Measurements from ENCODE around the gene TMEM52. TPM values are rescaled to one million over a fixed set of nuclear protein-coding genes. Genes with fewer than 3 reads are reported as not detected.

TMEM52 gene
- total and polyA plus RNA-seq, 2 of the 13 experiments (the other 11 are each of a cell fraction or from before 2014, with no cell fraction given): 13.2 to 18.7 TPM

DNA sequence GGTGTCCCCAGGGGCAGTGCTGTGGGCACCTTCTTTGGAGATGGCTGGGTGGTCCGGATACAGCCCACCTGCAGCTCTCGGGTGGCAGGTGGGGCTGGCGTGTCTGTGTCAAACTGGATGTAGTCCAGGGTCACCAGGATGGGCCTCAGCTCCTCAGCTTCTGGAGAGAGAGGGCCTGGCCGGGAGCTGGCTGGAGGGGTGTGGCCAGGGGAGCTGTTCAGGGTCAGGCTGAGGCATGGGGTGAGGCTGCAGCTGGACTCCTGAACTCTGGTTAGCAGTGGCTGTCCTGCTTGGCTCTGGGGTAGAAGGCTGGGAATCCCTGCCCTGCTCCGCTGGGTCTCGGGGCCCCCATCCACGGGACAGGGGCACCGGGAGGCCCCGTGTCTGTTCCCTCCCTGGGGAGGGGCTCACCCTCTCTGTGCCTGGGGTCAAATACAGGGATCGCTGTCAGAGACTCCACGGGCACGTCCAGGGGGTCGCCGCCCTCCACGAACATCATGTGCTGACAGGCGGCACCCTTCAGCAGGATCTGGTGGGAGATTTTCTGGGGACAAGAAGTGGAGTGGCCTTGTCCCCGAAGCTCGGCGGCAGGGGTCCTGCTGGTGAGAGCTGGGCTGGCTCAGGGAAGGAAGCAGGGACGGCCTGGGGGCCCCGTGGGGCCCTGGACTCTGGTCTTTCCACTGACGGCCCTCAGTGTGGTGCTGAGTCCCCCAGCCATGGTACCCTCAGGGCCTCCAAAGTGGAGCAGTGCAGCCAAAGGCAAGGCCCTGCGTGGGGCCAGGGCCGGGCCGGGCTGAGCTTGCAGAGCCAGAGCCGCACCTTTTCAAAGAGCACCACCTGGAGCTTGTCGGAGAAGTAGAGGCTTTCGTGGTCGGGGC lies 4.1 kb upstream of the TMEM52 start (continued):
- TF ChIP-seq, protein P1, sequence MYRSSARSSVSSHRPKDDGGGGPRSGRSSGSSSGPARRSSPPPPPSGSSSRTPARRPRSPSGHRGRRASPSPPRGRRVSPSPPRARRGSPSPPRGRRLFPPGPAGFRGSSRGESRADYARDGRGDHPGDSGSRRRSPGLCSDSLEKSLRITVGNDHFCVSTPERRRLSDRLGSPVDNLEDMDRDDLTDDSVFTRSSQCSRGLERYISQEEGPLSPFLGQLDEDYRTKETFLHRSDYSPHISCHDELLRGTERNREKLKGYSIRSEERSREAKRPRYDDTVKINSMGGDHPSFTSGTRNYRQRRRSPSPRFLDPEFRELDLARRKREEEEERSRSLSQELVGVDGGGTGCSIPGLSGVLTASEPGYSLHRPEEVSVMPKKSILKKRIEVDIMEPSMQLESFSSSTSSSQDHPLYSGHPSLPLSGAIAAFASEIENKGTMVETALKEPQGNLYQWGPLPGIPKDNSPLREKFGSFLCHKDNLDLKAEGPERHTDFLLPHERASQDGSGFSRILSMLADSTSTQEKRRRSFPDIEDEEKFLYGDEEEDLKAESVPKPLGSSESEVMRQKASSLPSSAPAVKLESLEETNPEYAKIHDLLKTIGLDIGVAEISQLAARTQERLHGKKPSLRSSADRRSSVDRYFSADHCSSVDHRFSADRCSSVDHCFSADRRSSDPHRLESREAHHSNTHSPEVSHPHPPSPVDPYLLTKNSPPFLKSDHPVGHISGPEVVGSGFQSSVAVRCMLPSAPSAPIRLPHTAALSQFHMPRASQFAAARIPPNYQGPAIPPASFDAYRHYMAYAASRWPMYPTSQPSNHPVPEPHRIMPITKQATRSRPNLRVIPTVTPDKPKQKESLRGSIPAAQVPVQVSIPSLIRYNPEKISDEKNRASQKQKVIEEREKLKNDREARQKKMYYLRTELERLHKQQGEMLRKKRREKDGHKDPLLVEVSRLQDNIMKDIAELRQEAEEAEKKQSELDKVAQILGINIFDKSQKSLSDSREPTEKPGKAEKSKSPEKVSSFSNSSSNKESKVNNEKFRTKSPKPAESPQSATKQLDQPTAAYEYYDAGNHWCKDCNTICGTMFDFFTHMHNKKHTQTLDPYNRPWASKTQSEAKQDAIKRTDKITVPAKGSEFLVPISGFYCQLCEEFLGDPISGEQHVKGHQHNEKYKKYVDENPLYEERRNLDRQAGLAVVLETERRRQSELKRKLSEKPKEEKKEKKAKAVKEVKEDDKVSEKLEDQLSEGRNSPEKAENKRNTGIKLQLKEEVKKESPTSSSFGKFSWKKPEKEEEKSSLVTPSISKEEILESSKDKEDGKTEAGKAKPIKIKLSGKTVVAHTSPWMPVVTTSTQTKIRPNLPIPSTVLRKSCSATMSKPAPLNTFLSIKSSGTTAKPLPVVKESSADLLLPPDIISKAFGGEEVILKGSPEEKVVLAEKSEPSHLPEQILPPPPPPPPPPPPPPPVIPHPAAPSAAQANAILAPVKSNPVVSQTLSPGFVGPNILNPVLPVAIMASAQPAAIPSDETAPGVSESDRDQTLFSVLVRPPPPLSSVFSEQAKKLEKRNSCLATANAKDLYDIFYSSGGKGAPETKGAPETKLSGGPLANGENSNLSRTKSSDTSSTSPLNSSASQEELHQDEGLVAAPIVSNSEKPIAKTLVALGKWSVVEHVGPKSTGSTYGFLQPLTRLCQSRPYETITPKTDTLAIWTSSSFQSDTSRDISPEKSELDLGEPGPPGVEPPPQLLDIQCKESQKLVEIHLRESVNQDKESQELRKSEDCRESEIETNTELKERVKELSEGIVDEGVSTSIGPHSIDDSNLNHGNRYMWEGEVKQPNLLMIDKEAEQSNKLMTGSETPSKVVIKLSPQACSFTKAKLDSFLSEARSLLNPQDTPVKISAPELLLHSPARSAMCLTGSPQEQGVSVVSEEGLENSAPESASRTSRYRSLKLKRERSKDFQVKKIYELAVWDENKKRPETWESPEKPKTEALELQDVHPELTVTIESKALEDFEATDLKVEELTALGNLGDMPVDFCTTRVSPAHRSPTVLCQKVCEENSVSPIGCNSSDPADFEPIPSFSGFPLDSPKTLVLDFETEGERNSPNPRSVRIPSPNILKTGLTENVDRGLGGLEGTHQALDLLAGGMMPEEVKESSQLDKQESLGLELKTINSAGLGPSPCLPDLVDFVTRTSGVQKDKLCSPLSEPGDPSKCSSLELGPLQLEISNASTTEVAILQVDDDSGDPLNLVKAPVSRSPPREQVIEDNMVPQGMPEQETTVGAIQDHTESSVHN (CRISPR knock-in tag; IDR thresholded peaks at IDR 0.05): no peak
- TF ChIP-seq ZMYM2 (CRISPR knock-in tag; IDR thresholded peaks at IDR 0.05) (no peak), ZNF569 (CRISPR knock-in tag; IDR thresholded peaks at IDR 0.05; ENCODE audit: borderline replicate concordance) (no peak; the same call in 1 of the 2 replicates), CBX1 (IDR thresholded peaks at IDR 0.05; ENCODE audit: low read depth) (no peak), TAF1 (CRISPR knock-in tag; IDR thresholded peaks at IDR 0.05) (peak; percentile 69), NCOA1 (CRISPR knock-in tag; IDR thresholded peaks at IDR 0.05) (no peak), ZSCAN9 (CRISPR knock-in tag; IDR thresholded peaks at IDR 0.05; ENCODE audit: borderline replicate concordance) (no peak), NR2C2 (CRISPR knock-in tag; IDR thresholded peaks at IDR 0.05; ENCODE audit: borderline replicate concordance) (peak; percentile 68; the same call in 1 of the 2 replicates), ZNF773 (CRISPR knock-in tag; IDR thresholded peaks at IDR 0.05; ENCODE audit: borderline replicate concordance) (0 out of 2 replicates have a peak, but pooled peaks have one; percentile 4), HDAC6 (IDR thresholded peaks at IDR 0.05; ENCODE audit: low read depth, low read length) (no peak), ZNF281 (CRISPR knock-in tag; IDR thresholded peaks at IDR 0.05; ENCODE audit: borderline replicate concordance) (peak; percentile 7; the same call in 1 of the 2 replicates), KLF9 (CRISPR knock-in tag; IDR thresholded peaks at IDR 0.05; ENCODE audit: low read depth) (no peak)
- TF ChIP-seq, protein P2, sequence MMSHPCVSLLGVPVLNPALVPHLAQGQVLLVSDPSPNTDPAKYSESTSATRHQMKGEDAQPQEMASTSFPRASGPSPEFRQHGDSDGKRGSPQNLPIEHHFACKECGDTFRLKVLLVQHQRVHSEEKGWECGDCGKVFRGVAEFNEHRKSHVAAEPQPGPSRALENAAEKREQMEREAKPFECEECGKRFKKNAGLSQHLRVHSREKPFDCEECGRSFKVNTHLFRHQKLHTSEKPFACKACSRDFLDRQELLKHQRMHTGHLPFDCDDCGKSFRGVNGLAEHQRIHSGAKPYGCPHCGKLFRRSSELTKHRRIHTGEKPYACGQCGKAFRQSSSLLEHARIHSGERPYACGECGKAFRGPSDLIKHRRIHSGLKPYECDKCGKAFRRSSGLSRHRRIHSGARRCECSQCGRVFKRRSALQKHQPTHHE (CRISPR knock-in tag; IDR thresholded peaks at IDR 0.05; ENCODE audit: borderline replicate concordance): 0 out of 2 replicates have a peak, but pooled peaks have one; percentile 56
- TF ChIP-seq, protein P3, sequence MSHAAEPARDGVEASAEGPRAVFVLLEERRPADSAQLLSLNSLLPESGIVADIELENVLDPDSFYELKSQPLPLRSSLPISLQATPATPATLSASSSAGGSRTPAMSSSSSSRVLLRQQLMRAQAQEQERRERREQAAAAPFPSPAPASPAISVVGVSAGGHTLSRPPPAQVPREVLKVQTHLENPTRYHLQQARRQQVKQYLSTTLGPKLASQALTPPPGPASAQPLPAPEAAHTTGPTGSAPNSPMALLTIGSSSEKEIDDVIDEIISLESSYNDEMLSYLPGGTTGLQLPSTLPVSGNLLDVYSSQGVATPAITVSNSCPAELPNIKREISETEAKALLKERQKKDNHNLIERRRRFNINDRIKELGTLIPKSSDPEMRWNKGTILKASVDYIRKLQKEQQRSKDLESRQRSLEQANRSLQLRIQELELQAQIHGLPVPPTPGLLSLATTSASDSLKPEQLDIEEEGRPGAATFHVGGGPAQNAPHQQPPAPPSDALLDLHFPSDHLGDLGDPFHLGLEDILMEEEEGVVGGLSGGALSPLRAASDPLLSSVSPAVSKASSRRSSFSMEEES (CRISPR knock-in tag; IDR thresholded peaks at IDR 0.05): 0 out of 2 replicates have a peak, but pooled peaks have one; percentile 30
